DMS114 treated with DMSO at 0.1 percent for 48 hours (cell line): ENCODE data around the gene TRIM37.
"Not testable (repeated sequence)": the region's sequence is repeated elsewhere in the genome, so short reads cannot be mapped to it uniquely, and the experiment has no call there.

Experiments
- DNase-seq: peaks from one replicate; lab custom pipeline; 2025; ENCODE audit not compliant: unreplicated experiment; lab: John Stamatoyannopoulos, UW

TRIM37 gene

DNA sequence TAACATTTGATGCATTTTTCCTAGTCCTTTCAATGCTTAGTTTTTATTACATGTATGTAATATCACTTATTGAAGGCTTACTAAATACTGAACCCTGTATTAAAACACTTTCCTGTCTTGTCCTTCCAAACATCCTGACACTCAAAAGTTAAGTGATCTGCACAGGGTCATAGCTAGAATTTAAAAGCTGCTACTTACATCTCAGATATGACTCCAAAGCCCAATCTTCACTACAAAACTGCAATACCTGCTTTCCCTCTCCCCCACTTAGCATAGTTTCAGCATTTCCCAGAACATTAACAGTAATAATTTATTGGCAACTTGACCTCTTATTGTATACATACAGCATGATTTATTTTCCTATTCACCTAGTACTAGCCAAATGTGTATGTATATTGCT is 4.3 kb upstream of the TRIM37 start:
- no peak for DNase-seq

DNA sequence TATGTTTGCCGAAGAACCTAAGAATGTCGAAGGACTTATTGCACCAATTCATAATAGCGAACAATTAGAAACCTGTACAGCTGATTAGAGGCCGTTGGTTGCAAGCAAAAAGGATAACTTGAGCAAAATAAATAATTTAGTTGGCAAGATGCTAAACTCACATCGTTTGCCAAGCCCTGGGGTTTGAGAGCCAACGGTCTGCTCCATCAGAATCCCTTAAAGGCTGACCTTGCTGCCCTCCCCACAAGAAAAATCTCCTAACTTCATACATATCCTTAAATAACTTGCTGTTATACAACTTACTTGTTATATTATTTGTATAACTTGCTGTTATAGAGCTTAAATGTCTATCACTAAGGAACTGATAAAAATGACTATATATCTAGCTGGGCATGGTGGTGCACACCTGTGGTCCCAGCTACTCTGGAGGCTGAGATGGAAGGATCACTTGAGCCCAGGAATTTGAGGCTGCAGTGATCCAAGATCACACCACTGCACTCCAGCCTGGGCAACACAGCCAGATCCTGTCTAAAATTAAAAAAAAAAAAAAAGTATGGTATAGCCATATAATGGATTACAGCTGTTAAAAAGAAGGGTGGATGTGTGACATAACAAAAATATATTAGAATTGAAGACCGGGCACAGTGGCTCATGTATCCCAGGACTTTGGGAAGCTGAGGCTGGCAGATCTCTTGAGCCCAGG is 1.9 kb upstream of the TRIM37 start:
- DNase-seq, result no peak

DNA sequence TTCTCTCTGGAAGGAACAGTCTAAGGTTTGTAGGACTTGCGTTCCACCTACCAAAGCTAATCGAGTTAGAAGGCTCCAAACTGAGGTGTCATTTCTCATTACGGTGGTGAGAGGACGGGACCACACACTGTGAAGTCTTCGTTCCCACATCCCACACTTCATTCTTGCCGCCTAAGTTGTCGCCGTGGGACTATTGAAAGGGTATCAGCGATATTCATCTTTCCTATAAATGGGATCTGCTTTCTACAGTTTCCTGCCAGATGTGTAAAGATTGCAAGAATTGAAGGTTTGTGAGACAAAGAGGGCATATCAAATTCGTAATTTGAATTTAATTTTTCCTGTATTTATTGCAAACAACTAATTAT is 608 bp upstream of the TRIM37 start:
- DNase-seq, result no peak

DNA sequence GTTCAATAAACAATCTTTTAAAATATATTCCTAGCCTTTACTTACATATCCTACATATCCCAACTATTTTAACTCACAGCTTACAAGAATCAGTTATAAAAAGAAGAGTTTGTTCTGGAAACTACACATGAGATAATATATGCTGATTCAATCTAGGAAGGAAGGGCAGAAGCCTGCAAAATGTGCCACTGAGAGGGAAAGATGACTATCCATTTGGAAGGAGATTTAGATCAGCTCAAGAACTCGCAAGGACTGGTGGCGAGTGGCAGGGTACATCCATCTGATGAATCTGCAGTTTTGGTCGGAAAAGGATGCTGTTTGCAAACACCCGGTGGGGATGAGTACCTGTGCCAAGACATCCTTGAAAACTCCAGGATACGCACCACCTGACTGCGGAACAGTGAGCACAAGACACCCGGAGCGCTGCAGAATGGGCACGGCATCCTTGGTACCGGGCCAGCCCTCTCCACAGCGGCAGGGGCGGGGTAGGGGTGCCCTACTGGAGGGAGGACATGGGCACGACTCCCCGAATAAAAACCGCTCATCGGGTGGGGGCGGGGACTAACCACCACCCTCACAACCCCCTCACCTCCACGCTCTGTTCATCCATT is 723 bp downstream of the TRIM37 start:
- no peak for DNase-seq

DNA sequence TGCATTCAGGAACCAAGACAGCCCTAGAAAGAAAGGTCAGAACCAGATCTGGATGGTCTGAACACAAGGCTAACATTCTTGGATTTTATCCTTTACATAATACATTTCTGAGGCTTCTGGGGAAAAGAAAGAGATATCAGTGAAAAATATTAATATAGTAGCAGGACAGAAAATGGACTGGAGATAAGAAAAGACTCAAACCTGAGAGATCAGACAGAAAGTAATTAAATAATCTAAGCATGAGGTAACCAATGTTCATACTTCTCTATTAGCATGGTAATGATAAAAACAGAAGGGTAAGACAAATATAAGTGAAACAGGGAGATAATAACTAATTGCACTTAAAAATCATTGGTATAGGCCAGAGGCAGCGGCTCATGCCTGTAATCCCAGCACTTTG is 5.5 kb downstream of the TRIM37 start:
- no peak for DNase-seq

DNA sequence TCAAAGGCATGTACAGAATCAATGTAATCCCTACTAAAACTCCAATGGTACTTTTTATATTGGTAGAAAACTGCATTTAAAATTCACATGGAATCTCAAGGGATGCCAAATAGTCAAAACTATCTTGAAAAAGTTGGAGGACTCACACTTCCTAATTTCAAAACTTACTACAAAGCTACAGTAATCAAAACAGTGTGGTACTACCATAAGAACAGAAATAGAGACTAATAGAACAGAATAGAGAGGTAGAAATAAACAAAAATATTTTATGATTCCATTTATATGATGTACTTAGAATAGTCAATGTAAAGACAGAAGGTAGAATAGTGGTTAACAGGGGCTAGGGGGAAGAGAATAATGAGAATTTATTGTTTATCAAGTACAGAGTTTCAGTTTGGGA is 8.8 kb downstream of the TRIM37 start:
- no peak for DNase-seq

DNA sequence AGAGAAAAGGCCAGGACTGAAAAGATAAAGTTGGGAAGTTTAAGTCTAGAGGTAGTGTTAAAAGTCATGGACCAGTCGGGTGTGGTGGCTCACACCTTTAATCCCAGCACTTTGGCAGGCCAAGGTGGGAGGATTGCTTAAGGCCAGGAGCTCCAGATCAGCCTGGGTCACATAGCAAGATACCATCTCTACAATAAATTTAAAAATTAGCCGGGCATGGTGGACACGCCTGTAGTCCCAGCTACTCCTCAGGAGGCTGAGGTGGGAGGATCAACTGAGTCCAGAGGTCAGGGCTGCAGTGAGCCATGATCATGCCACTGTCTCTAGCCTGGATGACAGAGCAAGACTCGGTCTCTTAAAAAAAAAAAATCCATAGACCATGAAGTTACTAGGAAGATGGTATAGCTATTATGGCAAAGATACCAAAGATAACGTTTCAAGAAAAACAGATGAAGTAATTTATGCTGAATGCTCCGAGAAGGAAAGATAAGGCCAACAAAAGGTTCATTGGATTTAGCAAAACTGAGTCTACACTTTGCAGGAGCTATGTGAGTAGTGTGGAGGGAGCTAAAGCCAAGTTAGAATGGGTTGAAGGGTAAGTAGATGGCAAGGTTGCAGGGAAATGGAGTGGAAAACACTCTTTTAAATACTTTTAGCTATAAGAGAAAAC is 11.7 kb downstream of the TRIM37 start:
- no peak for DNase-seq

DNA sequence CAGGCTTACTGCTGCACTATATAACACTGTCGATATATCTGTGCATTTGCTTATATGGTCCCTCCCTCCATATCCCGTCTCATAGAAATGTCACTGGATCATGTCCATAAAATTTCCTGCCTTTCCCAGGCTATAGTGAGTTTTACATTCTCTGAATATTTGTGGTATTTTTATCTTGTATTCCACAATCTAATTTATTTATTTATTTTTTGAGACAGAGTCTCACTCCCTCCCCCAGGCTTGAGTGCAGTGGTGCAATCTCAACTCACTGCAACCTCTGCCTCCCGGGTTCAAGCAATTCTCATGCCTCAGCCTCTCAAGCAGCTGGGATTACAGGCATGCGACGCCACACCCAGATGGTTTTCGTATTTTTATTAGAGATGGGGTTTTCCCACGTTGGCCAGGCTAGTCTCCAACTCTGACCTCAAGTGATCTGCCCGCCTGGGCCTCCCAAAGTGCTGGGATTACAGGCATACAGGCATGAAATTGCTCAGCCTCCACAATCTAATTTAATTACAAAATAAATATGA is 12.9 kb downstream of the TRIM37 start:
- peak; percentile 83 for DNase-seq

DNA sequence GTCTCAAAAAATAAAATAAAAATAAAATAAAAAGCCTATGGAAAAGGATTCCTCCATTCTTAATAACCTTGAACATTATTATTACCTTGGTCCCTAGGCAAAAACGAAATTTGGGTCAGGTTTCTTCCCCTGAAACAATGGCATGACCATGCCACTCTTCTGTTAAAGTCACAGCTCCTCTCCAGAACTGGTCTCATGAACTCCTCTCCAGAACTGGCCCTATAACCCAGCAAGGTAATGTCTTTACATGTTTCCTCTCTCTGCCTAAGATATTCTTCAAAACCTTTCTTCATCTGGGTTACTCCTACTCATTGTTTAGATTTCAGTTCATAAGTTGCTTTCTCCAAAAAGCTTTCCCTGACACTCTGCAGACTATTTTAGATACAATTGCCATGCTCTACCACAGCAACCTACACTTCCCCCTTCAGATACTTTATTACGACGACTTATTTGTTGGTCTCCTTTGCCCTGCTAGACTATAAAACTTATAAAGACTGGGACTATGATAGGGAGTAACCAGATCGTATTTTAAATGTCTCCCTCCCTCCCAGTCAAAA is 13.5 kb downstream of the TRIM37 start:
- peak; percentile 69 for DNase-seq

DNA sequence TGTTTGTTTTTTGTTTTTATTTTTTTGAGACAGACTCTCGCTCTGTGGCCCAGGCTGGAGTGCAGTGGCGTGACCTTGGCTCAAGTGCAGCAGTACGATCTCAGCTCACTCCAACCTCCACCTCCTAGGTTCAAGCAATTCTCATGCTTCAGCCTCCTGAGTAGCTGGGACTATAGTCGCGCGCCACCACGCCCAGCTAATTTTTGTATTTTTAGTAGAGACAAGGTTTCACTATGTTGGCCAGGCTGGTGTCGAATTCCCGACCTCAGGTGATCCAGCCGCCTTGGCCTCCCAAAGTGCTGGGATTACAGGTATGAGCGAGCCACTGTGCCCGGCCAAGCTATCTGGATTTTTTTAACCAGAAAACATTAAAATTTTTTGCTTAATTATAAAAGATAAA is 16.1 kb downstream of the TRIM37 start:
- DNase-seq, result not testable (repeated sequence)

DNA sequence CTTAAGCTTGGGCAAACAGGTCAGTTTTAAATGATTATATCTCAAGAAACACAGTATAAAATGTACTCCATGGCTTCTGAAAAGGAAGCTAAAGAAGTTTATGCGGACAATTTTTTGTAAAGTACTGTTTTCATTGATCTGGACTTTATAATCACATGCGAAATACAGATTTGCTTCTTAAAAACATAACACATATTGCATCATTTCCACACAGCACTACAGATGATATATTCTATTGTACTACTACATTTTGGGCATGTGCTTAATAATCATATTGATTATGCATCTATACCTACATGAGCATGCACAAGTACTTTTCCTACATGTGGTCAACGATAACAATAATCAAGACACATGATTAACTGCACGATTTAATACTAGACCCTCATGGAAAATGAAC is 22.5 kb downstream of the TRIM37 start:
- DNase-seq, result no peak

DNA sequence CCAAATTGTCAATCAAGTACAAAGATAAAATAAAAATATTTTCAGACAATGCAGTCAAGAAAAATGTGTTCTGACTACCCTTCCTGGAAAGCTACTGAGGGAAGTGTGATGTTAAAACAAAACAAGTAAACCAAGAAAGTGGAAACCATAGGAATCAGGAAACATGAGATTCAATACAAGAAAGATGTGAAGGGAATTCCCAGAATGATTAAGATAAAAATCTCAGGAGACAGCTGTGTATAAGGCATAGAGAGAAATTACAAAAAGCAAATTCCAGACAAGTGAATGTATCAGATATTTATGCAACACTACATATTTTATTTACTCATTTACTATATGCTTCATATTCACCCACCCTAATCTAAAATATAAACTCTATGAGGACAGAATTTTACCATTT is 32.2 kb downstream of the TRIM37 start:
- DNase-seq, result no peak

DNA sequence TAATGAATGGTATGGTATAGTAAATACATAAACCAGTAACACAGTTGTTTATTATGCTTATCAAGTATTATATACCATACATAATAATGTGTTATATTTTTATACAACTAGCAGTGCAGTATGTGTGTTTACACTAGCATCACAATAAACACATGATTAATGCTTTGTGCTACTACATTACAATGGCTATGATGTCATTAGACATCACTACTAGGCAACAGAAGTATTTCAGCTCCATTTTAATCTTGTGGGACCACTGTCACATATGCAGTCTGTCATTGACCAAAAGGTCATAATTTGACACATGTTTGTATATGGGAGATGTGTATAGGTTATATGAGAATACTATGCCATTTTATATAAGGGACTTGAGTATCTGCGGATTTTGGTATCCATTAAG is 32.7 kb downstream of the TRIM37 start:
- no peak for DNase-seq

DNA sequence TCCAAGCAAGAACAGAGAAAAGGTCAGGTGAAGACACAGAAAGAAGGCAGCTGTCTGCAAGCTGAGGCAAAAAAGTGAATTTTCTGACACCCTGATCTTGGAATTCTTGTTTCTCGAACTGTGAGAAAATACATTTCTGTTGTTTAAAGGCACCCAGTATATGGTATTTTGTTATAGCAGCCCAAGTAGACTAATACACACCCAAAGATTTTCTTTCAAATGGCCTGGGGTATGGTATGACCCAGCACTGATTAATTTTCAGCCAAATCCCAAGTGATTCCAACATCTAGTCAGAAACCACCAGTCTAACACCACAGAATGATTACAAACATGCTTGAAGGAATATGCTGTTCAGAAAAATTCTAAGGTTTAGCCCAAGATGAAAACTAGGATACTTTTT is 36.8 kb downstream of the TRIM37 start:
- DNase-seq, result no peak

DNA sequence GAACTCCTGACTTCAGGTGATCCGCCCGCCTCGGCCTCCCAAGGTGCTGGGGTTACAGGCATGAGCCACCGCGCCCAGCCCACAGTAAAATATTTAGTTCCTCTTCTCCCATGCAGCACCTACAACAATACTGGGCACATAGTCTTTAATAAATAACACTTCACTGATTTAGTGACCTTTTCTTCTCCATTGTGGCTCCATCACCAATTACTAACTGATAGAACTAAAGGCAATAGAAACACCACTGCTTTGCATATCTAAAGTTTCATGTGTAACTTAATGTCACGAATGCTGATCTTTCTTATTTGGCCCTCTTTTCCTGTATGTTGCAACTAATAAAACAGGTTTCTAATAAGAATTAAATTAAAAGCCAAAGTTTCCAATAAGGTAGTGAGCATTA is 38.9 kb downstream of the TRIM37 start:
- no peak for DNase-seq

DNA sequence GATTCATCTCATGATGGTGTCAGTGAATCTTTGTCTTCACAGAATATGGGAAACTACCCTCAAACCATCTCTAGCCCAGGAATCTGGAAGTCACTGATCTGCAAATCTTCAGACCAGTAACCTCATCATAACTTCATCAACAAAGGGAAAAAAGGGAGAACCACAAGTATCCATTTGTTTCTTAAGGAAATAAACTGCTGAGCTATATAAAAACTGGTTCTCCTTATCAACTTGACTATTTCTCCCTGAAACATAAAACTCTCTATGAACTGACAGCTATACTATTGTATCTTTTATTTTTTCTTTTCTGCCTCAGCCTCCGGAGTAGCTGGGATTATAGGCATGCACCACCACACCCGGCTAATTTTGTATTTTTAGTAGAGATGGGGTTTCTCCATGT is 39.3 kb downstream of the TRIM37 start:
- DNase-seq, result no peak

DNA sequence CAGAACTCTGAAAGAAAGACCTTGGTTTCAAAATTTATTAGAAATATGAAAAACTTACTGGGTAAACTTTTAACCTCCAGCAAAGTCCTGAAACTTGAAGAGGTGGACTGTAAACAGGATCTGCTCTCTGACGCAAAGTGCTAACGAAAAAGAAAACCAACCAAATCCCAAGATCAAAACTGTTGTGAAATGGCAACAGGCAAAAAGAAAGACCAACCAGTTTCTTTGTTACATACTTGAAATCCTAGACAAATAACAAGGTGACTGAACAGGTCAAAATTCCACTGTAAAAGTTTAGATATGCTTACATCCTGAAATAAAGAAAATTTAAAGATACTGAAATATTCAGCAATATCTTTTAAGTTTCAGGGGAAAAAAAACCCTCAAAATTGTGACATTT is 44.2 kb downstream of the TRIM37 start:
- DNase-seq, result no peak

DNA sequence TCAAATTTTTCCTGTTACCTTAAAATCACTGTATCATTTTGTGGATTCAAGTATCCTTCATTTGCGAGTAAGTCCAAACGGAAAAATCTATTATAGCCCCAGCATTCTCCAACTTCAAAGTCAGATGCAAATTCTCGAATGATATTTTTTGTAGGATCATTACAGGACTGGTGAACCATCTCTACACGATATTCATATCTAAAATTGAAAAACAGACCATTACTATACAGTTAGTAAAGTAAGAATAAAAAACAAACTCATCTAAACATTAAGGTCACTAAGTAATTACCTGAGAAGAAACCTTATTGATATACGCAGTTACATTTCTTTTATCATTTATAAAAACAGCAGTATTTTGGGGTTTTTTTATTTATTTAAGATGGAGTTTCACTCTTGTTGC is 49.8 kb downstream of the TRIM37 start:
- DNase-seq, result no peak

DNA sequence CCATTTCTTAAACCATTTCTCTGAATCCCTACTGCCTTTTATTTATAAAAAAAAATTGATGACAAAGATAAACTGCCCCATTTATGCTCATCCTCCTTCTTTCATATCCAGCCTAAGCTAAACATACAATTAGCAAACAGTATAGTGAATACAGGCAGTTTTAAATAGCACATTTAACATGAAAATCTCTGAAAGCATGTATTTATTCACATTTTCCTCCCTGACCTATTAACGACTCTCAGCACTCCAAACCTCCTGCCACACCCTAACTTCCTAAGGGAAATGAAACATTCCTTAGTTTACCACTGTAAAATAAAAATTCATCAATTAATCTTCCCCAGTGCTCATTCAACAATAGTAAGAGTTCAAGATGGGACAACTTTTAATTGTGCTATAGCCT is 56.9 kb downstream of the TRIM37 start:
- DNase-seq, result no peak

DNA sequence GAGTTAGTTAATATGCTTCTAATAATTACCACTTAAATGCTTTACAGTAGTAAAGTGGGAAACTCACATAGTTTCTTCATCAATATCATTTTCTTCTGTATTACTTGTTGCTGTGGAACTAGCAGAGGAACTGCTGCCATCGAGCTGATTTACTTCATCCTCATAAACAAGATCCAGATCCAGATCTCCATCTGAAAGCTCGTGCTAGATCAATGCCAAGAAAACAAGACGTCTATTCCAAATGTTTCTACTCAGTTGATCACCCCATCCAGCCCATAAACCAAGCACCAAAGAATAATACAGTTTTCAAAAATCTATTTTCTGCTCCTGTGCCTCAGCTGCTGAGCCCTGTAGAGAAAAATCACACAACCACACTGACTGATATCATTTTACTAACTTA is 59.1 kb downstream of the TRIM37 start:
- no peak for DNase-seq

DNA sequence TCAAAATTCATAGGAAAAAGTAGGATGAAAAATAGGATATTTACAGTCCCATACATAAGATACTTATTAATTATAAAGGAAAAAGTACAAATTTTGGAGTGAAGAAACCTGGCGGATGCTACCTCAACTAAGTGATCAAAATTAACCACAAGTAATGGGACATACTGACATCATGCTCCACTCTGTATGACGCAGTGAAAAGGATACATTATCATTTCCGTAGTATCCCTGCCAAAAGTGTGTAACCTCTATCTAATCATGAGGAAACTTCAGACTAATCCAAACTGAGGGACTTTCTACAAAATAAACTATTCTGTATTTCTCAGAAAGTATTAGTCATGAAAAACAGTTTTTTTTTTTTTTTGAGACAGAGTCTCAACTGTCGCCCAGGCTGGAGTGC is 60.5 kb downstream of the TRIM37 start:
- no peak for DNase-seq

DNA sequence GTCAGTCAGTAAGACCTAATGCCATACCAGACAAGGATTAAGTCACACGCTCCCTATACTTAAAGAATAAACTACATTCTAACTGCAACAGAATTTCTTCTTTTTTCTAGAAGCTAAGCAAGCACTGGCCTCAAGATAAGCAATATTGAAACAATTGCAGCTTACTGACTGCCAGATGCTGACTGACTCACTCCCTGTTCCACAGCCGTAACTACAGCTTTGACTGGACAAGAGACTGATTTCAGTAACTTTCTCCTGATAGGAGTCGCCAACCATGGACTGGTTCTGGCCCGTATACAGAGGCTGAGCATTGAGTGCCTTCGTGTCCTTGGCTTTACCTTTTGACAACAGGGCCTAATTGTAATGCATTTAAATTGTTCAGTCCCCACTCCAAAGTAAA is 67.9 kb downstream of the TRIM37 start:
- no peak for DNase-seq
